Neural cell (in vitro differentiated cells): ENCODE measurements around the gene SELENOO.

Source experiments
- CTCF ChIP-seq: fragments of 450-650 bp; IDR thresholded peaks from 2 replicates; pipeline ENCODE4 v1.5.1; 2014; ENCODE audit warnings: antibody characterized with exemption, mild to moderate bottlenecking, moderate library complexity; ENCODE audit not compliant: poor library complexity, severe bottlenecking
- EP300 ChIP-seq: fragments of 450-650 bp; conservative IDR thresholded peaks from 2 replicates; pipeline ENCODE4 v1.6.1; 2014; ENCODE audit warnings: antibody characterized with exemption, mild to moderate bottlenecking, moderate library complexity; ENCODE audit not compliant: poor library complexity, severe bottlenecking
- EZH2 ChIP-seq: fragments of 200-600, 300-800 bp; shearing (Covaris generic), sonication (generic); IDR thresholded peaks from 2 replicates; pipeline ENCODE4 v1.6.1; 2014; ENCODE audit warnings: antibody characterized with exemption, low read length, borderline replicate concordance, mild to moderate bottlenecking; ENCODE audit not compliant: insufficient read depth, poor library complexity, severe bottlenecking
- MXI1 ChIP-seq: fragments of 450-650 bp; conservative IDR thresholded peaks from 2 replicates; pipeline ENCODE4 v1.6.1; 2014; ENCODE audit warnings: antibody characterized with exemption, mild to moderate bottlenecking; ENCODE audit not compliant: poor library complexity, severe bottlenecking
- POLR2AphosphoS5 ChIP-seq: IDR thresholded peaks from 2 replicates; pipeline ENCODE4 v1.6.1; 2012
- RAD21 ChIP-seq: fragments of 450-650 bp; conservative IDR thresholded peaks from 2 replicates; pipeline ENCODE4 v1.6.1; 2014; ENCODE audit warnings: antibody characterized with exemption, mild to moderate bottlenecking, moderate library complexity
- SMC3 ChIP-seq: fragments of 450-650 bp; conservative IDR thresholded peaks from 2 replicates; pipeline ENCODE4 v1.6.1; 2014; ENCODE audit warnings: antibody characterized with exemption, mild to moderate bottlenecking, moderate library complexity; ENCODE audit not compliant: poor library complexity
- TAF1 ChIP-seq: IDR thresholded peaks from 2 replicates; pipeline ENCODE4 v1.6.1; 2012; ENCODE audit warnings: low read depth

- TF ChIP-seq CTCF (no peak), EZH2 (no peak), EP300 (no peak), POLR2AphosphoS5 (no peak), RAD21 (no peak), SMC3 (no peak), TAF1 (no peak), MXI1 (no peak)
Observed at GRCh38 chr22:50255607-50256006, 54.8 kb downstream of the SELENOO start.
